ENCODE data around the gene EGLN2.

DNA sequence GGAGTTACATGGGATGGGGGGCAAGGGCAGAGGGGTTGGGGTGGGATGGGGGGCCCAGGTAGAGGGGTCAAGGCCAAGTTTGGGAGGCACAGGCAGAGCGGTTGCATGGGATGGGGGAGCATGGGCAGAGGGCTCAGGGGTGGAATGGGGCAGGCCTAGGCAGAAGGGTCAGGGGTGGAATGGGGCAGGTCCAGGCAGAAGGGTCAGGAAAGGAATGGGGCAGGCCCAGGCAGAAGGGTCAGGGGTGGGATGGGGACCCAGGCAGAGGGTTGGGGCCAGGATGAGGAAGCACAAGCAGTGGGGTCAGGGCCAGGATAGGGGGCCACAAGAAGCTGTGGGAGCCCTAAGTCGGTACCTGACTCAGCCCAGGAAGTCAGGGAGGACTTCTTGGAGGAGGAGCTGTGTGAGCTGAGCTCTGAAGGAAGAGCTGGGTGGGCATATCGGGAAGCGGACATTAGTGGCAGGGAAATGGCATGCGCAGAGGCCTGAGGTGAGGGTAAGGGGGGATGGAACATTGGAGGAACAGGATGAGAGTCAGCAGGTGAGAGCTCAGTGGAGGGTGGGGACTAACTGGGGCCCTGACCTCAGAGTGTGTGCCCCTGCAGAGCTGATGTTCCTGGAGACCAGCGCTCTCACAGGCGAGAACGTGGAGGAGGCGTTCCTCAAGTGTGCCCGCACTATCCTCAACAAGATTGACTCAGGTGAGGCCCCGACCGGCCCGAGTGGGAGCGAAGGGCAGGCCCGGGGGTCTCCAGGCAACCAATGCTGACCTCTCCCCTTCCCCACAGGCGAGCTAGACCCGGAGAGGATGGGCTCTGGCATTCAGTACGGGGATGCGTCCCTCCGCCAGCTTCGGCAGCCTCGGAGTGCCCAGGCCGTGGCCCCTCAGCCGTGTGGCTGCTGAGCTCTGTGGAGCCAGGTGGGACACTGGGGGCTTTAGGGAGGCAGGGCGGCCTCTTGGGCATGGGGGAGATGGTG is 12.6 kb upstream of the EGLN2 start:
- TF ChIP-seq, protein P1, sequence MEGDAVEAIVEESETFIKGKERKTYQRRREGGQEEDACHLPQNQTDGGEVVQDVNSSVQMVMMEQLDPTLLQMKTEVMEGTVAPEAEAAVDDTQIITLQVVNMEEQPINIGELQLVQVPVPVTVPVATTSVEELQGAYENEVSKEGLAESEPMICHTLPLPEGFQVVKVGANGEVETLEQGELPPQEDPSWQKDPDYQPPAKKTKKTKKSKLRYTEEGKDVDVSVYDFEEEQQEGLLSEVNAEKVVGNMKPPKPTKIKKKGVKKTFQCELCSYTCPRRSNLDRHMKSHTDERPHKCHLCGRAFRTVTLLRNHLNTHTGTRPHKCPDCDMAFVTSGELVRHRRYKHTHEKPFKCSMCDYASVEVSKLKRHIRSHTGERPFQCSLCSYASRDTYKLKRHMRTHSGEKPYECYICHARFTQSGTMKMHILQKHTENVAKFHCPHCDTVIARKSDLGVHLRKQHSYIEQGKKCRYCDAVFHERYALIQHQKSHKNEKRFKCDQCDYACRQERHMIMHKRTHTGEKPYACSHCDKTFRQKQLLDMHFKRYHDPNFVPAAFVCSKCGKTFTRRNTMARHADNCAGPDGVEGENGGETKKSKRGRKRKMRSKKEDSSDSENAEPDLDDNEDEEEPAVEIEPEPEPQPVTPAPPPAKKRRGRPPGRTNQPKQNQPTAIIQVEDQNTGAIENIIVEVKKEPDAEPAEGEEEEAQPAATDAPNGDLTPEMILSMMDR (IDR thresholded peaks at IDR 0.05; ENCODE audit: borderline replicate concordance, extremely low read depth, low read length, poor library complexity, severe bottlenecking): no peak
- no peak for TF ChIP-seq EZH2 (IDR thresholded peaks at IDR 0.05; ENCODE audit: borderline replicate concordance, low read depth, low read length, severe bottlenecking)
